GM23338 (cell line): Measurements from ENCODE around the gene SNAP47. TPM values are rescaled to one million over a fixed set of nuclear protein-coding genes. Genes with fewer than 3 reads are reported as not detected.

Experiments
- ATAC-seq: fragments of 200-7000 bp; cut with Tn5 transposase; 3 replicates; pipeline ENCODE4 v1.9.1; 2020
- DNase-seq: peaks from one replicate; pipeline ENCODE4 v3.0.0-alpha.2; 2015; ENCODE audit warnings: low spot score
- H2AFZ ChIP-seq: fragments of 200-600 bp; sonication (generic); 2 replicates; pipeline ENCODE4 v1.8.0; 2016; ENCODE audit warnings: antibody characterized with exemption, mild to moderate bottlenecking, moderate library complexity
- H3F3A ChIP-seq: fragments of 200-600 bp; sonication (generic); replicated peaks from 2 replicates; pipeline ENCODE4 v1.8.0; 2017; ENCODE audit warnings: antibody characterized with exemption, mixed run types, low read depth
- H3K27ac ChIP-seq: fragments of 200-600 bp; sonication (generic); 2 replicates; pipeline ENCODE4 v1.6.1; 2016; ENCODE audit warnings: low read depth
- H3K27me3 ChIP-seq: fragments of 200-600 bp; sonication (generic); 2 replicates; pipeline ENCODE4 v1.8.0; 2016; ENCODE audit warnings: mild to moderate bottlenecking, mixed run types, moderate library complexity; ENCODE audit not compliant: insufficient read depth
- H3K36me3 ChIP-seq: fragments of 200-600 bp; sonication (generic); 2 replicates; pipeline ENCODE4 v1.8.0; 2016; ENCODE audit warnings: mild to moderate bottlenecking; ENCODE audit not compliant: insufficient read depth
- H3K4me1 ChIP-seq: fragments of 200-600 bp; sonication (generic); 2 replicates; pipeline ENCODE4 v1.8.0; 2016; ENCODE audit warnings: mild to moderate bottlenecking, moderate library complexity; ENCODE audit not compliant: insufficient read depth
- H3K4me2 ChIP-seq: fragments of 200-600 bp; sonication (generic); 2 replicates; pipeline ENCODE4 v1.7.1; 2017; ENCODE audit warnings: mixed run types
- H3K4me3 ChIP-seq: fragments of 200-600 bp; sonication (generic); 2 replicates; pipeline ENCODE4 v1.6.1; 2016; ENCODE audit warnings: mixed run types
- H3K79me2 ChIP-seq: fragments of 200-600 bp; sonication (generic); replicated peaks from 2 replicates; pipeline ENCODE4 v1.8.0; 2017; ENCODE audit warnings: mild to moderate bottlenecking; ENCODE audit not compliant: insufficient read depth
- H3K9me2 ChIP-seq: fragments of 200-600 bp; sonication (generic); 2 replicates; pipeline ENCODE4 v1.8.0; 2017; ENCODE audit not compliant: insufficient read depth
- H4K20me1 ChIP-seq: fragments of 200-600 bp; sonication (generic); replicated peaks from 2 replicates; pipeline ENCODE4 v1.8.0; 2017; ENCODE audit warnings: mild to moderate bottlenecking; ENCODE audit not compliant: insufficient read depth
- H3K27ac Mint-ChIP-seq: 2 replicates; pipeline ENCODE4 v1.8.0; 2020; ENCODE audit warnings: inconsistent platforms, mild to moderate bottlenecking, moderate library complexity, mixed read lengths
- H3K27me3 Mint-ChIP-seq: 3 replicates; pipeline ENCODE4 v1.8.0; 2022; ENCODE audit warnings: low read depth, mild to moderate bottlenecking, moderate library complexity, mixed read lengths, inconsistent platforms; ENCODE audit not compliant: insufficient read depth, poor library complexity
- H3K36me3 Mint-ChIP-seq: 3 replicates; pipeline ENCODE4 v1.8.0; 2021; ENCODE audit warnings: low read depth, mild to moderate bottlenecking, inconsistent platforms, moderate library complexity, mixed read lengths
- H3K4me1 Mint-ChIP-seq: 3 replicates; pipeline ENCODE4 v1.8.0; 2020; ENCODE audit warnings: mild to moderate bottlenecking, inconsistent platforms, mixed read lengths
- H3K4me3 Mint-ChIP-seq: 3 replicates; pipeline ENCODE4 v1.8.0; 2021; ENCODE audit warnings: moderate library complexity, mild to moderate bottlenecking, inconsistent platforms, mixed read lengths
- H3K9me3 Mint-ChIP-seq: 3 replicates; pipeline ENCODE4 v1.8.0; 2020; ENCODE audit warnings: moderate library complexity, mild to moderate bottlenecking, inconsistent platforms, mixed read lengths
- ETS1 ChIP-seq: IDR thresholded peaks from 2 replicates; pipeline ENCODE4 v1.6.1; 2016; ENCODE audit warnings: antibody characterized with exemption
- EZH2phosphoT487 ChIP-seq: fragments of 200-600 bp; sonication (generic); IDR thresholded peaks from one replicate; pipeline ENCODE4 v1.8.1; 2018; ENCODE audit warnings: antibody characterized with exemption; ENCODE audit not compliant: unreplicated experiment
- POLR2AphosphoS5 ChIP-seq: IDR thresholded peaks from 2 replicates; pipeline ENCODE4 v1.6.1; 2016; ENCODE audit warnings: antibody characterized with exemption, low read depth
- STAT1 ChIP-seq: IDR thresholded peaks from one replicate; pipeline ENCODE4 v1.6.1; 2016; ENCODE audit warnings: antibody characterized with exemption; ENCODE audit not compliant: unreplicated experiment
- ZNF462 ChIP-seq: fragments of 250-450 bp; sonication (Bioruptor Pico); IDR thresholded peaks from 2 replicates; pipeline ENCODE4 v1.5.0; 2020; ENCODE audit warnings: mild to moderate bottlenecking, moderate library complexity
- polyA plus RNA-seq: library from polyadenylated mRNA; unstranded; fragments of >200 nt; fragmentation: Nextera tagmentation; extraction: Ambion mirVana; gene quantifications from 2 replicates; pipeline ENCODE4 v1.2.1, GENCODE V29; 2016
- total RNA-seq: library from RNA; depleted of rRNA; stranded (reverse); fragments of >200 nt; shearing (Covaris generic); gene quantifications from 2 replicates; pipeline ENCODE4 v1.2.3, GENCODE V29; 2014

SNAP47 gene
- total and polyA plus RNA-seq, 2 experiments from 2014 or later, result 19.5 to 51.8 TPM

GRCh38 chr1:227733309-227733705 is 1.9 kb upstream of the SNAP47 start (continued):
- no peak for TF ChIP-seq ZNF462 (CRISPR knock-in tag)
- TF ChIP-seq POLR2AphosphoS5, result no peak
- no peak for TF ChIP-seq STAT1
- no peak for TF ChIP-seq EZH2phosphoT487

GRCh38 chr1:227733751-227734545 is 1.3 kb upstream of the SNAP47 start:
- Histone ChIP-seq H3K4me2 (peak overlapping the region; percentile 96), H3K4me3 (peak overlapping the region; percentile 92), H4K20me1 (peaks cover 3% of the 10 kb centered on the region; the same call in 1 of the 2 replicates), H3K9me2 (no peaks in the 10 kb centered on the region), H3K27me3 (no peaks in the 10 kb centered on the region), H3F3A (0 out of 2 replicates have a peak, but pooled peaks cover 7% of the 10 kb centered on the region), H3K27ac (no peak overlapping the region), H3K4me1 (peaks cover 15% of the 10 kb centered on the region; the same call in 1 of the 2 replicates), H3K36me3 (no peaks in the 10 kb centered on the region), H3K79me2 (peaks cover 49% of the 10 kb centered on the region), H2AFZ (no peak overlapping the region)
- H3K4me3 Mint-ChIP-seq, result peak overlapping the region; percentile 95
- H3K36me3 Mint-ChIP-seq, result peaks cover 21% of the 10 kb centered on the region
- no peaks in the 10 kb centered on the region; the same call in 2 of the 3 replicates for H3K9me3 Mint-ChIP-seq
- DNase-seq (no peak), ATAC-seq (no peak)
- H3K27me3 Mint-ChIP-seq, result peaks cover 12% of the 10 kb centered on the region
- peak overlapping the region; percentile 88 for H3K27ac Mint-ChIP-seq
- peaks cover 19% of the 10 kb centered on the region for H3K4me1 Mint-ChIP-seq
- no peak for TF ChIP-seq ZNF462 (CRISPR knock-in tag)
- TF ChIP-seq ETS1, result no peak
